Neural progenitor cell (in vitro differentiated cells): Measurements from ENCODE around the gene ALG1.
"Not testable (repeated sequence)": the region's sequence is repeated elsewhere in the genome, so short reads cannot be mapped to it uniquely, and the experiment has no call there.

Source experiments
- CTCF ChIP-seq: fragments of 200-600 bp; sonication (generic); IDR thresholded peaks from 2 replicates; pipeline ENCODE4 v1.5.1; 2017; ENCODE audit warnings: antibody characterized with exemption, mild to moderate bottlenecking
- EZH2 ChIP-seq: fragments of 200-600 bp; sonication (generic); IDR thresholded peaks from 2 replicates; pipeline ENCODE4 v1.6.1; 2017; ENCODE audit warnings: antibody characterized with exemption, mild to moderate bottlenecking, moderate library complexity

GRCh38 chr16:5073771-5074170 lies 2.1 kb downstream of the ALG1 start:
- TF ChIP-seq CTCF, EZH2: not testable (repeated sequence)
